ENCODE measurements around the gene SFT2D3. TPM values are rescaled to one million over a fixed set of nuclear protein-coding genes. Genes with fewer than 3 reads are reported as not detected.

Gene SFT2D3
- total and polyA plus RNA-seq, 9 of the 15 experiments (the other 6 are each of a cell fraction or from before 2014, with no cell fraction given), result 7.5 to 9.9 (median 8.9) TPM; not detected in 2

GRCh38 chr2:127670957-127671290, 30.4 kb upstream of the SFT2D3 start:
- H3K9ac ChIP-seq (ENCODE audit: insufficient read depth in 1 of 2, low read depth in 2 of 2, low read length in 2 of 2), result no peak overlapping the region
- H3K9me1 ChIP-seq (ENCODE audit: control insufficient read depth, insufficient read depth, low read length), result peaks cover 3% of the 10 kb centered on the region
- no peak overlapping the region for H2AFZ ChIP-seq (ENCODE audit: low read depth, low read length)
- FAIRE-seq (no peak), DNase-seq (ENCODE audit: extremely low read depth in 1 of 4, low spot score in 3 of 4) (no peak), ATAC-seq (no peak)
- intact Hi-C loops (cut with micrococcal nuclease) (no loop called here), in situ Hi-C loops (cut with MboI) (no loop called here)
- 0% methylated on average over 5 of the region's 5 CpGs for WGBS (ENCODE audit: insufficient coverage, low coverage, missing lambda C conversion rate)
- H3K27me3 ChIP-seq (ENCODE audit: control insufficient read depth in 2 of 2, insufficient read depth in 2 of 2, low read length in 2 of 2), result peaks cover 51 to 53% of the 10 kb centered on the region in 2 experiments
- no peaks in the 10 kb centered on the region for H3K36me3 ChIP-seq (ENCODE audit: control insufficient read depth, insufficient read depth, low read length)
- H3K9me3 ChIP-seq (replicated peaks; ENCODE audit: control insufficient read depth, insufficient read depth, low read depth, low read length), result no peaks in the 10 kb centered on the region
- no peak for TF ChIP-seq XRCC4 (IDR thresholded peaks at IDR 0.05; ENCODE audit: extremely low read depth, insufficient read depth, insufficient read length)
- no peak for TF ChIP-seq HINFP (tag; conservative IDR thresholded peaks at IDR 0.05; ENCODE audit: low read depth)
- TF ChIP-seq, protein P1, sequence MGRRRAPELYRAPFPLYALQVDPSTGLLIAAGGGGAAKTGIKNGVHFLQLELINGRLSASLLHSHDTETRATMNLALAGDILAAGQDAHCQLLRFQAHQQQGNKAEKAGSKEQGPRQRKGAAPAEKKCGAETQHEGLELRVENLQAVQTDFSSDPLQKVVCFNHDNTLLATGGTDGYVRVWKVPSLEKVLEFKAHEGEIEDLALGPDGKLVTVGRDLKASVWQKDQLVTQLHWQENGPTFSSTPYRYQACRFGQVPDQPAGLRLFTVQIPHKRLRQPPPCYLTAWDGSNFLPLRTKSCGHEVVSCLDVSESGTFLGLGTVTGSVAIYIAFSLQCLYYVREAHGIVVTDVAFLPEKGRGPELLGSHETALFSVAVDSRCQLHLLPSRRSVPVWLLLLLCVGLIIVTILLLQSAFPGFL (CRISPR knock-in tag; IDR thresholded peaks at IDR 0.05), result no peak
- TF ChIP-seq, protein P2, sequence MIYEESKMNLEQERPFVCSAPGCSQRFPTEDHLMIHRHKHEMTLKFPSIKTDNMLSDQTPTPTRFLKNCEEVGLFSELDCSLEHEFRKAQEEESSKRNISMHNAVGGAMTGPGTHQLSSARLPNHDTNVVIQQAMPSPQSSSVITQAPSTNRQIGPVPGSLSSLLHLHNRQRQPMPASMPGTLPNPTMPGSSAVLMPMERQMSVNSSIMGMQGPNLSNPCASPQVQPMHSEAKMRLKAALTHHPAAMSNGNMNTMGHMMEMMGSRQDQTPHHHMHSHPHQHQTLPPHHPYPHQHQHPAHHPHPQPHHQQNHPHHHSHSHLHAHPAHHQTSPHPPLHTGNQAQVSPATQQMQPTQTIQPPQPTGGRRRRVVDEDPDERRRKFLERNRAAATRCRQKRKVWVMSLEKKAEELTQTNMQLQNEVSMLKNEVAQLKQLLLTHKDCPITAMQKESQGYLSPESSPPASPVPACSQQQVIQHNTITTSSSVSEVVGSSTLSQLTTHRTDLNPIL (CRISPR knock-in tag; IDR thresholded peaks at IDR 0.05), result no peak
- no peak for TF ChIP-seq CBFB (CRISPR knock-in tag; IDR thresholded peaks at IDR 0.05)
- TF ChIP-seq KLF6 (CRISPR knock-in tag; IDR thresholded peaks at IDR 0.05; ENCODE audit: borderline replicate concordance), result no peak
- no peak for TF ChIP-seq MTA1 (IDR thresholded peaks at IDR 0.05; ENCODE audit: borderline replicate concordance)
- H4K20me1 ChIP-seq (replicated peaks; ENCODE audit: control insufficient read depth, insufficient read depth, low read length), result 0 out of 2 replicates have a peak, but pooled peaks cover 7% of the 10 kb centered on the region
- ChIA-PET POLR2A (no interaction called here), CTCF (ENCODE audit: low intra/inter-chr PET ratio) (no interaction called here)
- no peak overlapping the region for H3K27ac ChIP-seq (ENCODE audit: extremely low read depth, low read depth, low read length)
- H3K4me2 ChIP-seq (ENCODE audit: insufficient read depth, low read length), result no peak overlapping the region
- BruUV-seq (replicated peaks), result no TSS peak
- no peak overlapping the region for H3K4me3 ChIP-seq
- H3K4me1 ChIP-seq (replicated peaks in 1 of 2; ENCODE audit: control insufficient read depth in 2 of 2, insufficient read depth in 2 of 2, low read length in 2 of 2), result peaks cover 0 to 17% of the 10 kb centered on the region in 2 experiments; a peak in 2 of 5 replicates
- H3K79me2 ChIP-seq (ENCODE audit: control insufficient read depth, insufficient read depth, low read length), result no peaks in the 10 kb centered on the region

Data from K562 (cell line).